ENCODE results near the gene HCRTR1.
A peak's percentile ranks its signal among the peaks of the same experiment; 100 is the strongest.

DNA sequence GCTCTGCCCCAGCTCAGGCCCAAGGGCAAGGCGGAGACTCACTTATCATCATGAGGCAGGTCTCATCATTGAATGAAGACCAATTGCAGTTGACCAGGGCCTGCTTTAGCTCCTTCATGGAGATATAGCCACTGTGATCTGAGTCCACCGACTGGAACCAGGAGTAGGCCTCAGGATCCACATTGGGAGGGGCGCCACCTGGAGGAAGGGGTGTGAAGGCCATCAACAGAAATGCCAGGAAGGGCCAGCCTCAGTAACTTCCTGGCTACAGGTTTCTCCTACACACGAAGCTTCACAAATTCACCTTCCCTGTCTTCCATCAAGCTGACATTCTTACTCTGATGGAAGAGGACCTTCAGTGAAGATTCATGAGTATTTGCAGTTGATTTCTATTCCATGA lies 15.6 kb downstream of the HCRTR1 start:
- TF ChIP-seq, protein P1, sequence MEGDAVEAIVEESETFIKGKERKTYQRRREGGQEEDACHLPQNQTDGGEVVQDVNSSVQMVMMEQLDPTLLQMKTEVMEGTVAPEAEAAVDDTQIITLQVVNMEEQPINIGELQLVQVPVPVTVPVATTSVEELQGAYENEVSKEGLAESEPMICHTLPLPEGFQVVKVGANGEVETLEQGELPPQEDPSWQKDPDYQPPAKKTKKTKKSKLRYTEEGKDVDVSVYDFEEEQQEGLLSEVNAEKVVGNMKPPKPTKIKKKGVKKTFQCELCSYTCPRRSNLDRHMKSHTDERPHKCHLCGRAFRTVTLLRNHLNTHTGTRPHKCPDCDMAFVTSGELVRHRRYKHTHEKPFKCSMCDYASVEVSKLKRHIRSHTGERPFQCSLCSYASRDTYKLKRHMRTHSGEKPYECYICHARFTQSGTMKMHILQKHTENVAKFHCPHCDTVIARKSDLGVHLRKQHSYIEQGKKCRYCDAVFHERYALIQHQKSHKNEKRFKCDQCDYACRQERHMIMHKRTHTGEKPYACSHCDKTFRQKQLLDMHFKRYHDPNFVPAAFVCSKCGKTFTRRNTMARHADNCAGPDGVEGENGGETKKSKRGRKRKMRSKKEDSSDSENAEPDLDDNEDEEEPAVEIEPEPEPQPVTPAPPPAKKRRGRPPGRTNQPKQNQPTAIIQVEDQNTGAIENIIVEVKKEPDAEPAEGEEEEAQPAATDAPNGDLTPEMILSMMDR (IDR thresholded peaks at IDR 0.05) = peak; percentile 13 to 46 (median 32)
- no peak for TF ChIP-seq POLR2A (IDR thresholded peaks at IDR 0.05)

All from right lobe of liver (tissue), 4 donors.